Left lung (tissue), 10 donors: ENCODE results near the gene MED26. TPM values are rescaled to one million over a fixed set of nuclear protein-coding genes. Genes with fewer than 3 reads are reported as not detected.

Experiments
- ATAC-seq: fragments of 200-7000 bp; cut with Tn5 transposase; one replicate; pipeline ENCODE4 v1.9.1; 2020; ENCODE audit warnings: moderate library complexity
- DNase-seq, 4 donors: peaks; one replicate each; pipeline ENCODE4 v3.0.0-alpha.2; 2013 to 2020
- H3K27ac ChIP-seq, 2 donors: fragments of 200-600 bp; sonication (generic) in 1 of 2; one replicate each; pipeline versions ENCODE4 v1.5.0 to v1.8.0; 2020 to 2021
- H3K27me3 ChIP-seq, 2 donors: fragments of 200-600 bp; sonication (generic) in 1 of 2; one replicate each; pipeline versions ENCODE4 v1.5.0 to v1.8.0; 2020 to 2021
- H3K36me3 ChIP-seq, 2 donors: fragments of 200-600 bp; sonication (generic) in 1 of 2; one replicate each; pipeline versions ENCODE4 v1.5.0 to v1.8.0; 2020 to 2021
- H3K4me1 ChIP-seq, 2 donors: fragments of 200-600 bp; one replicate each; pipeline ENCODE4 v1.8.0; 2021
- H3K4me3 ChIP-seq, 2 donors: fragments of 200-600 bp; sonication (generic) in 1 of 2; one replicate each; pipeline versions ENCODE4 v1.5.0 to v1.8.0; 2020 to 2021; ENCODE audit warnings: mild to moderate bottlenecking in 1 of 2
- H3K9me3 ChIP-seq, 2 donors: fragments of 200-600 bp; sonication (generic) in 1 of 2; one replicate each; pipeline versions ENCODE4 v1.5.0 to v1.8.0; 2020 to 2021
- CTCF ChIP-seq, 2 donors: fragments of 200-600 bp; sonication (generic) in 1 of 2; IDR thresholded peaks; one replicate each; pipeline versions ENCODE4 v1.5.0 to v1.8.0; 2021; ENCODE audit warnings: antibody characterized with exemption in 2 of 2
- intact Hi-C, 2 donors: fragments of 100-400 bp; cut with DNase I; formaldehyde crosslinking; loops; one replicate each; pipeline versions ENCODE4 v1.11.2 to v1.14.2; 2022
- polyA plus RNA-seq, 6 donors: library from polyadenylated mRNA; unstranded; fragments of 120-200 nt; gene quantifications; one replicate each; pipeline ENCODE4 v1.2.1, GENCODE V29; 2013; ENCODE audit not compliant: insufficient read length in 6 of 6
- total RNA-seq, 2 donors: library from RNA; stranded (reverse); fragmentation: NEBNext Ultra II Directional; extraction: Animal tissue kit (Norgen Biotek cat#: 25700); gene quantifications; one replicate each; pipeline ENCODE4 v1.2.1, GENCODE V29; 2021
- donor health status: DM: no; HTN: yes; CAD: no.
- donor health status: DM: no; HTN: no; CAD: no.

Gene MED26
- total and polyA plus RNA-seq, 8 donors: 7.0 to 10.3 (median 8.8) TPM

- peaks cover 0 to 98% of the 10 kb centered on the region in 2 donors for H3K36me3 ChIP-seq
- no peak for TF ChIP-seq CTCF (IDR thresholded peaks at IDR 0.05)
- DNase-seq: no peak
- no peaks in the 10 kb centered on the region for H3K27me3 ChIP-seq
- no peaks in the 10 kb centered on the region for H3K4me1 ChIP-seq
- H3K4me3 ChIP-seq: no peak overlapping the region
- H3K27ac ChIP-seq: no peak overlapping the region
- no peak for ATAC-seq
- no peaks in the 10 kb centered on the region for H3K9me3 ChIP-seq
- intact Hi-C loops: no loop called here
Measured at GRCh38 chr19:16638666-16639065, 10.7 kb upstream of the MED26 start.

- no peak for ATAC-seq
- intact Hi-C loops: no loop called here
- Histone ChIP-seq H3K4me1 (no peaks in the 10 kb centered on the region), H3K27me3 (no peaks in the 10 kb centered on the region), H3K36me3 (peaks cover 0 to 97% of the 10 kb centered on the region in 2 donors), H3K27ac (no peak overlapping the region), H3K9me3 (no peaks in the 10 kb centered on the region), H3K4me3 (no peak overlapping the region)
- DNase-seq: no peak
- TF ChIP-seq CTCF (IDR thresholded peaks at IDR 0.05): no peak
Measured at GRCh38 chr19:16637535-16637934, 9.5 kb upstream of the MED26 start.

- Histone ChIP-seq H3K36me3 (peaks cover 0 to 62% of the 10 kb centered on the region in 2 donors), H3K27ac (no peak overlapping the region), H3K4me3 (no peak overlapping the region), H3K27me3 (no peaks in the 10 kb centered on the region), H3K4me1 (peaks cover 5 to 24% of the 10 kb centered on the region in 2 donors), H3K9me3 (no peaks in the 10 kb centered on the region)
- TF ChIP-seq CTCF (IDR thresholded peaks at IDR 0.05): no peak
- DNase-seq (no peak), ATAC-seq (no peak)
- intact Hi-C loops: no loop called here
Measured at GRCh38 chr19:16631465-16631864, 3.5 kb upstream of the MED26 start.

- Histone ChIP-seq H3K36me3 (peaks cover 0 to 39% of the 10 kb centered on the region in 2 donors), H3K27me3 (no peaks in the 10 kb centered on the region), H3K27ac (peak overlapping the region; percentile 88 to 90), H3K4me1 (peaks cover 14 to 47% of the 10 kb centered on the region in 2 donors), H3K4me3 (peak overlapping the region; percentile 96 to 99), H3K9me3 (no peaks in the 10 kb centered on the region)
- DNase-seq (peak in 2 of 4 donors; percentile 25 to 36), ATAC-seq (no peak)
- no peak for TF ChIP-seq CTCF (IDR thresholded peaks at IDR 0.05)
- intact Hi-C loops: loop anchor here in 1 of 2 donors (10.0 kb wide), 1 partner anchor 54 kb away; the partner anchor contains the start of gene SLC35E1
Measured at GRCh38 chr19:16628984-16629691, 1.1 kb upstream of the MED26 start.

GRCh38 chr19:16627928-16628182, 149 bp downstream of the MED26 start:
- H3K4me3 ChIP-seq: peak overlapping the region; percentile 96 to 99

More at GRCh38 chr19:16627928-16628182, 149 bp downstream of the MED26 start:
- ATAC-seq: no peak
- no peak for TF ChIP-seq CTCF (IDR thresholded peaks at IDR 0.05)
- peaks cover 0 to 30% of the 10 kb centered on the region in 2 donors for H3K36me3 ChIP-seq
- DNase-seq: no peak
- intact Hi-C loops: loop anchor here in 1 of 2 donors (10.0 kb wide), 1 partner anchor 53 kb away; the partner anchor contains the start of gene SLC35E1
- H3K9me3 ChIP-seq: no peaks in the 10 kb centered on the region
- no peaks in the 10 kb centered on the region for H3K27me3 ChIP-seq
- H3K4me1 ChIP-seq: peaks cover 14 to 59% of the 10 kb centered on the region in 2 donors
- H3K27ac ChIP-seq: peak overlapping the region; percentile 72 to 90
